Neural progenitor cell (in vitro differentiated cells): ENCODE measurements around the gene GALNT3. TPM values are rescaled to one million over a fixed set of nuclear protein-coding genes. Genes with fewer than 3 reads are reported as not detected.
A peak's percentile ranks its signal among the peaks of the same experiment; 100 is the strongest.

Experiments used
- DNase-seq: peaks from one replicate; pipeline ENCODE4 v3.0.0-alpha.2; 2016; ENCODE audit warnings: low spot score
- H2AFZ ChIP-seq: fragments of 200-600 bp; sonication (generic); replicated peaks from 2 replicates; pipeline ENCODE4 v1.6.1; 2016; ENCODE audit warnings: antibody characterized with exemption
- H3F3A ChIP-seq: fragments of 200-600 bp; sonication (generic); 2 replicates; pipeline ENCODE4 v1.6.1; 2016; ENCODE audit warnings: antibody characterized with exemption, low read depth
- H3K27ac ChIP-seq: fragments of 200-600 bp; sonication (generic); 2 replicates; pipeline ENCODE4 v1.5.1; 2016; ENCODE audit warnings: mild to moderate bottlenecking
- H3K27me3 ChIP-seq: fragments of 200-600 bp; sonication (generic); 2 replicates; pipeline ENCODE4 v1.6.1; 2016; ENCODE audit warnings: mild to moderate bottlenecking, moderate library complexity
- H3K36me3 ChIP-seq: fragments of 200-600 bp; sonication (generic); 2 replicates; pipeline ENCODE4 v1.5.1; 2016
- H3K4me1 ChIP-seq: fragments of 200-600 bp; sonication (generic); 2 replicates; pipeline ENCODE4 v1.6.1; 2016; ENCODE audit warnings: mixed run types
- H3K4me2 ChIP-seq: fragments of 200-600 bp; sonication (generic); 2 replicates; pipeline ENCODE4 v1.6.1; 2016
- H3K4me3 ChIP-seq: fragments of 200-600 bp; sonication (generic); 2 replicates; pipeline ENCODE4 v1.5.1; 2016
- H3K79me2 ChIP-seq: fragments of 200-600 bp; sonication (generic); 2 replicates; pipeline ENCODE4 v1.6.1; 2016; ENCODE audit warnings: low read depth
- H3K9ac ChIP-seq: fragments of 200-600 bp; sonication (generic); 2 replicates; pipeline ENCODE4 v1.6.1; 2016
- H3K9me3 ChIP-seq: fragments of 200-600 bp; sonication (generic); 2 replicates; pipeline ENCODE4 v1.5.1; 2016; ENCODE audit warnings: low read depth
- H4K20me1 ChIP-seq: fragments of 200-600 bp; sonication (generic); 2 replicates; pipeline ENCODE4 v1.6.1; 2016; ENCODE audit warnings: low read depth
- H3K27ac Mint-ChIP-seq: 3 replicates; pipeline ENCODE4 v1.8.0; 2021; ENCODE audit warnings: mixed read lengths
- H3K27me3 Mint-ChIP-seq: 2 replicates; pipeline ENCODE4 v1.8.0; 2022; ENCODE audit warnings: low read depth, mild to moderate bottlenecking, inconsistent platforms, moderate library complexity, mixed read lengths; ENCODE audit not compliant: insufficient read depth
- H3K36me3 Mint-ChIP-seq: 3 replicates; pipeline ENCODE4 v1.8.0; 2021; ENCODE audit warnings: mixed read lengths
- H3K4me1 Mint-ChIP-seq: 3 replicates; pipeline ENCODE4 v1.8.0; 2021; ENCODE audit warnings: mixed read lengths
- H3K4me3 Mint-ChIP-seq: 3 replicates; pipeline ENCODE4 v1.8.0; 2021; ENCODE audit warnings: mild to moderate bottlenecking, moderate library complexity, mixed read lengths
- H3K9me3 Mint-ChIP-seq: 3 replicates; pipeline ENCODE4 v1.8.0; 2020; ENCODE audit warnings: mixed read lengths
- EZH2 ChIP-seq: fragments of 200-600 bp; sonication (generic); IDR thresholded peaks from 2 replicates; pipeline ENCODE4 v1.6.1; 2017; ENCODE audit warnings: antibody characterized with exemption, mild to moderate bottlenecking, moderate library complexity
- EZH2phosphoT487 ChIP-seq: fragments of 200-600 bp; sonication (generic); IDR thresholded peaks from 2 replicates; pipeline ENCODE4 v1.6.1; 2017; ENCODE audit warnings: antibody characterized with exemption
- total RNA-seq: library from RNA; depleted of rRNA; stranded (reverse); fragments of >200 nt; gene quantifications from 2 replicates; pipeline ENCODE4 v1.2.3, GENCODE V29; 2015; ENCODE audit warnings: low replicate concordance
- TF ChIP-seq, protein P1 (sequence below): fragments of 200-600 bp; sonication (generic); IDR thresholded peaks from 2 replicates; pipeline ENCODE4 v1.5.1; 2017; ENCODE audit warnings: antibody characterized with exemption, mild to moderate bottlenecking

The GALNT3 gene
- total RNA-seq, 1 donor from 2014 or later = 1.9 TPM

DNA sequence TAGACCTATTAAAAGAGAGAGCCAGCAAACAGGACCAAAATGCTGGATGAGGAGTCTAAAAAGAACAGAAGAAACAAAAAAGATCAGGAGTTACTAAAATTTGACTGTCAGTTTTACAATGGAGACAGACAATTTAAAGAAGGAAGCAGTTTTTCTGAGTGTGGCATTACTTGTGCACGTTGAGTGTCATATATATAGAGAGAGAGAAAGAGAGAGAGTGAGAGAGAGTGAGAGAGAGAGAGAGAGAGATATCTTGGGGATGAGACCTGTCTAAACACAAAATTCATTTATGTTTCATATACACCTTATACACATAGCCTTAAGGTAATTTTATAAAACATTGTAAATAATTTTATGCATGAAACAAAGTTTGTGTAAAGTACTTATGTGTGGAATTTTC lies 2.1 kb upstream of the GALNT3 start:
- no peak overlapping the region for H3K4me3 Mint-ChIP-seq
- peaks cover 54% of the 10 kb centered on the region for H3K27me3 ChIP-seq
- peaks cover 9% of the 10 kb centered on the region for H3K4me1 Mint-ChIP-seq
- H3K27ac Mint-ChIP-seq = no peak overlapping the region
- no peaks in the 10 kb centered on the region for H3K4me1 ChIP-seq
- no peaks in the 10 kb centered on the region for H4K20me1 ChIP-seq
- DNase-seq = no peak
- H3K27me3 Mint-ChIP-seq = peaks cover 28% of the 10 kb centered on the region
- H3F3A ChIP-seq = peaks cover 11% of the 10 kb centered on the region
- no peak overlapping the region for H3K4me2 ChIP-seq
- TF ChIP-seq EZH2phosphoT487 = no peak
- TF ChIP-seq EZH2 = no peak
- TF ChIP-seq, protein P1, sequence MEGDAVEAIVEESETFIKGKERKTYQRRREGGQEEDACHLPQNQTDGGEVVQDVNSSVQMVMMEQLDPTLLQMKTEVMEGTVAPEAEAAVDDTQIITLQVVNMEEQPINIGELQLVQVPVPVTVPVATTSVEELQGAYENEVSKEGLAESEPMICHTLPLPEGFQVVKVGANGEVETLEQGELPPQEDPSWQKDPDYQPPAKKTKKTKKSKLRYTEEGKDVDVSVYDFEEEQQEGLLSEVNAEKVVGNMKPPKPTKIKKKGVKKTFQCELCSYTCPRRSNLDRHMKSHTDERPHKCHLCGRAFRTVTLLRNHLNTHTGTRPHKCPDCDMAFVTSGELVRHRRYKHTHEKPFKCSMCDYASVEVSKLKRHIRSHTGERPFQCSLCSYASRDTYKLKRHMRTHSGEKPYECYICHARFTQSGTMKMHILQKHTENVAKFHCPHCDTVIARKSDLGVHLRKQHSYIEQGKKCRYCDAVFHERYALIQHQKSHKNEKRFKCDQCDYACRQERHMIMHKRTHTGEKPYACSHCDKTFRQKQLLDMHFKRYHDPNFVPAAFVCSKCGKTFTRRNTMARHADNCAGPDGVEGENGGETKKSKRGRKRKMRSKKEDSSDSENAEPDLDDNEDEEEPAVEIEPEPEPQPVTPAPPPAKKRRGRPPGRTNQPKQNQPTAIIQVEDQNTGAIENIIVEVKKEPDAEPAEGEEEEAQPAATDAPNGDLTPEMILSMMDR = no peak
- no peak overlapping the region for H3K9ac ChIP-seq
- H3K79me2 ChIP-seq = no peaks in the 10 kb centered on the region
- H3K4me3 ChIP-seq = no peak overlapping the region
- H2AFZ ChIP-seq = no peak overlapping the region
- no peak overlapping the region for H3K27ac ChIP-seq
- no peaks in the 10 kb centered on the region for H3K36me3 ChIP-seq
- peaks cover 1% of the 10 kb centered on the region for H3K36me3 Mint-ChIP-seq
- H3K9me3 ChIP-seq = no peaks in the 10 kb centered on the region
- H3K9me3 Mint-ChIP-seq = peaks cover 3% of the 10 kb centered on the region

DNA sequence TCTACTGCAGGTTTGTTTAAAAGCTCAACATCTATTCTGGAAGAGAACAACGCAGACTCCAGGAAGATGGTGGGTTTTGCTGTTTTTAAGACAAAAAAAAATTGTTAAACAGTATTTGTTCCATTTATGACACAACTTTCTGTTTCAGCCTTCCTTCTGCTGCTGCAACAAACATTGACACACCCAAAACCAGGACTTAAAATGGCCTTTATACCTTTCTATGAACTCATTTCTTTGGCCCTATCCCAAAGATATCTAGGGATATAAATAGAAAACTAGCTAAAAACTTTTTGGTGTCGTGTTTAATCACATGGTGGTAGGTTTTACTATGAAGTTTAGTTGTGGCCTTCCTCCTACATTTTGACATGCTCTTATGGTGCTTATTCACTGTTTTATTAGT lies 964 bp upstream of the GALNT3 start:
- peaks cover 9% of the 10 kb centered on the region for H3K4me1 Mint-ChIP-seq
- H3K36me3 Mint-ChIP-seq = peaks cover 1% of the 10 kb centered on the region
- peaks cover 3% of the 10 kb centered on the region for H3K9me3 Mint-ChIP-seq
- H3K36me3 ChIP-seq = no peaks in the 10 kb centered on the region
- H3F3A ChIP-seq = peaks cover 11% of the 10 kb centered on the region
- no peaks in the 10 kb centered on the region for H4K20me1 ChIP-seq
- DNase-seq = no peak
- H3K27ac ChIP-seq = no peak overlapping the region
- no peak overlapping the region for H3K9ac ChIP-seq
- no peak overlapping the region for H3K4me3 ChIP-seq
- H3K27me3 ChIP-seq = peaks cover 54% of the 10 kb centered on the region
- no peak overlapping the region for H3K27ac Mint-ChIP-seq
- peak overlapping the region; percentile 81 for H3K4me3 Mint-ChIP-seq
- H3K9me3 ChIP-seq = no peaks in the 10 kb centered on the region
- peaks cover 28% of the 10 kb centered on the region for H3K27me3 Mint-ChIP-seq
- peak overlapping the region; percentile 96 for H3K4me2 ChIP-seq
- H3K4me1 ChIP-seq = no peaks in the 10 kb centered on the region
- H3K79me2 ChIP-seq = no peaks in the 10 kb centered on the region
- H2AFZ ChIP-seq = no peak overlapping the region
- TF ChIP-seq EZH2 (no peak), EZH2phosphoT487 (no peak)
- TF ChIP-seq, protein P1 = no peak

DNA sequence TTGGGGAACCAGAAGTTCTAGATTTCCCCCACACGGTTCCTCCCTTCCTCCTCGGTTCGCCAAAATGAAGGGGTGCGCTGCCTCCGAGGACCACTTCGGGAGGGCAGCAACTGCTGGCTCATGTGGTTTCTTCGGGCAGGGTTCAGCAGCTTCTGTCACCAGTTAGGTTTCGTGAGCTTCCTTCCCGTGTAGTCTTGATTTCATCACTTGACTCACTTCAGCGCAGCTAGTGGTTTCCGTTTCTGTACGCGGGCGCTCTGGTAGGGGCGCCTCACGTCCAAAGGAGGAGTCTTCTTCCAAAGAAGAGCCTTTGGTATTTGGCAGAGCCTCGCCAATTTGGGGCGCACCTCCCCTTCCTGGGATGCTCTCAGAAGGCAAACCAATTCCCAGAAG lies 485 bp upstream of the GALNT3 start:
- peak overlapping the region; percentile 57 for H3K4me3 ChIP-seq
- no peak overlapping the region for H3K9ac ChIP-seq
- H3K4me1 ChIP-seq = no peaks in the 10 kb centered on the region
- H2AFZ ChIP-seq = peak overlapping the region; percentile 84
- H3K9me3 ChIP-seq = no peaks in the 10 kb centered on the region
- H3K79me2 ChIP-seq = no peaks in the 10 kb centered on the region
- peak; percentile 42 for DNase-seq
- H3K27ac ChIP-seq = no peak overlapping the region
- no peaks in the 10 kb centered on the region for H3K36me3 ChIP-seq
- Mint-ChIP-seq H3K27me3 (peaks cover 28% of the 10 kb centered on the region), H3K9me3 (peaks cover 3% of the 10 kb centered on the region), H3K4me1 (peaks cover 9% of the 10 kb centered on the region), H3K27ac (no peak overlapping the region), H3K36me3 (peaks cover 1% of the 10 kb centered on the region), H3K4me3 (peak overlapping the region; percentile 81)
- H4K20me1 ChIP-seq = no peaks in the 10 kb centered on the region
- TF ChIP-seq, protein P1 = no peak
- TF ChIP-seq EZH2 (no peak), EZH2phosphoT487 (no peak)
- peak overlapping the region; percentile 96 for H3K4me2 ChIP-seq
- peaks cover 11% of the 10 kb centered on the region for H3F3A ChIP-seq
- H3K27me3 ChIP-seq = peaks cover 54% of the 10 kb centered on the region
